NCI-H2171 (cell line): ENCODE results near the gene AMER1.
"Not testable (repeated sequence)": the region's sequence is repeated elsewhere in the genome, so short reads cannot be mapped to it uniquely, and the experiment has no call there.

Experiments used
- DNase-seq: peaks from one replicate; lab custom pipeline; 2025; lab: John Stamatoyannopoulos, UW

The AMER1 gene

DNA sequence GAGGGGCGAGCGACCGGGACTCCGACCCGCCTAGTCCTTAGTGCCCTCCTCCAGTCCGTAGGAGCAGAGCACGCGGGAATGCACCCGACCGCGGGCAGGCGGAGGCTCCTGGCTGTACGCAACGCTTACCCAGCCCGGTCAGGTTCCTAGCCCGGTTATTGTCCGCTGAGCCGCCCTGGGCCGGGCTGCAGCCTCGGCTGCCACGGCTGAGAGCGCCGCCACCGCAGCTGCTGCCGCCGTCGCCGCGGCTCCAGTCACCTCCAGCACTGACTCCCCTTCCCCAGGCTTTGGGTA is at the start of gene AMER1:
TSS of gene AMER1 (minus strand) at position 268 of the 294 bp plus-strand sequence. CDS start 12,422 bp downstream, outside the sequence.
- DNase-seq = no peak

DNA sequence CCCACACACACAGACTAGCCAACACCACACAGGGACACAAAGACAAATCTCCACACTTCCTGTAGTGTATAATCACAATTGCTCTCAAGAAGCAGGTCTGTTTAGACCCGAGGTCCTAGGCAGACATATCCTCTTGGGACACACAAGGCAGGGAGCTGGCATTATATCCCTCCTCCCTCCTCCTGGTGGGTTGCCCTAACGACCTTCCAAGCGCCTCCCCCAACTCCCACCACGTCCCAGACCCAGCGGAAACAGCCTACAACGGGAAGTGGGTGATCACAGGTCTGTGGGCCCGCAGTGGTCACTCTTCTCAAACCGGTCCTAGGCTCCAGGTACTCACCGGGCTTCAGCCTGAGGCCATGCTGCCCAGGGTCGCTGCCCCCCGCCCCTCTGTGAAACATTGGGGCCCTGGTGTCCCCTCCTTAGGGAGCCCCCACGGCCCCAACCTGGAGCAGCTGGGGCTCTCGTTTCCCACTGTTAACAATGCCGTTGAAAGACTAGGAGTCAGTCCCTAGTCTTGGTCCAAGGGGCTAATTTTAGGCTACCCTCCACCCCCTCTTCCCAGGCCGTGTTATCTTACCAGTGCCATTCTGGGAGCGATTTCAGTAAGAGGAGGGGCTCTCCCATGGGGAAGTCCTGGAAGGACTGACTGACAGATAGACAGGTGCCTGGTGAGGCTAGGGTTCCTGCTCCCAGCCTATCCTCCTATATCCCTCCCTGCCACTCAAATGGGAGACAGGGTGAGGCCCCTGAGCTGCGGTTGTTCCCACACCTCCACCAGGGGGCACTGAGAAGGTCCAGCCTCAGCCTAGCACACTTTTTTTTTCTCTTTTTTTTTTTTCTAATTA is 24.8 kb upstream of the AMER1 start, which contains the start of gene ASB12:
TSS of gene ASB12 (minus strand) at position 485 of the 848 bp plus-strand sequence. CDS start 4,957 bp downstream, outside the sequence.
- DNase-seq = no peak

DNA sequence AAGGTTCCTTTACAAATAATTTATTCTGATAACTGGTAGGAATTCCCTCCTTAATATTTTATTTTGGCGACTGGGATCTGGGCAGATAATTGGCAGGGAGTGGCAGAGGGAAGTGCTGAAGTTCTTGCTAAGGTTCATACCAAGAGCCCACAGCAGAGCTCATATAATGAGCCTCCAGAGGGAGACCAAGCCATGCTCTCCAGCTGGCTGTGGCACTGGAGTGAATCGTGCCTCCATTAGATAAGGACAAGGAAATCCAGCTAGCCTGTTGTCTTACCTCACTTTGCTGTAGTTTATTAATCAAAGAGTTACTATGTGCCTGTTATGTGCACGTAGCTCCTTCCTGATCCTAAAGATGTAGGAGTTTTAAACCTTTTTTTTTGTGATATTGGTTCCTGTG is 23.6 kb upstream of the AMER1 start:
- DNase-seq = no peak

DNA sequence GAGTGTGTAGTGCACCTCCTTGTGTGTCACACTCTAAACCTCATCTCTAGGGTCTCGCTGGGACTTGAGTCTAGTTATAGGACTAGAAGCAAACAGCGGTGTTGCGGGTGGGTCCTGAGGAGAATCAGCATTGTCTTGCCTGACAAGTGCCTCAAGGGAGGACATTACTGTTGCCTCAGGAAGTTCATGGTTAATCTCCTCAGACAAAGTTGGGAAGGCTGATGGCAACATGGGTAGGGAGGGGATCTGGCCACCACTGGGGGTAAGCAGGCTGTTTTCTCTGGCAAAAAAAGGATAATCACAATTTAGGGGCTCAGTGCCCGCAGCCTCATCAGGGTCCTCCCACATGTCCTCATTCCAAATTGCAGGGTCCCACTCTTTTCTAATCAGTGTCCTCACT is 12.5 kb upstream of the AMER1 start:
- no peak for DNase-seq

DNA sequence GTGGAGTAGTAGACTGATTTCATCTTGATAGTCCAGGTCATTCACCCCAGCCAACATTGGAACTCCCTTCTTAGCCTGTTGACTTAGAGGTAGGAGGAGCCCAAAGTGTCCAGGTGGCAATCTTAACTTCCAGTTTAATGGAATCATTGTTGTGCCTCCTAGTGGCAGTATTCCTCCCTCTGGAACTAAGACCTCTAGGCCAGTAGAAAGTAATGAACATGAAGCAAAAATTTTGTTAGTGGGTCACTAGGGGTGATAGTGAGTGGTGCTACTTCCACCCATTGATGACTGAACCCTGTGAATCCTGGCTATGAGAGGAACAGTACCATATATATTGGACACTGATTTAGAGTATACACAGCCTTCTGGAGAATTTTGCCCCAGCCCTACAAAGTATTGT is 8.5 kb upstream of the AMER1 start:
- not testable (repeated sequence) for DNase-seq

DNA sequence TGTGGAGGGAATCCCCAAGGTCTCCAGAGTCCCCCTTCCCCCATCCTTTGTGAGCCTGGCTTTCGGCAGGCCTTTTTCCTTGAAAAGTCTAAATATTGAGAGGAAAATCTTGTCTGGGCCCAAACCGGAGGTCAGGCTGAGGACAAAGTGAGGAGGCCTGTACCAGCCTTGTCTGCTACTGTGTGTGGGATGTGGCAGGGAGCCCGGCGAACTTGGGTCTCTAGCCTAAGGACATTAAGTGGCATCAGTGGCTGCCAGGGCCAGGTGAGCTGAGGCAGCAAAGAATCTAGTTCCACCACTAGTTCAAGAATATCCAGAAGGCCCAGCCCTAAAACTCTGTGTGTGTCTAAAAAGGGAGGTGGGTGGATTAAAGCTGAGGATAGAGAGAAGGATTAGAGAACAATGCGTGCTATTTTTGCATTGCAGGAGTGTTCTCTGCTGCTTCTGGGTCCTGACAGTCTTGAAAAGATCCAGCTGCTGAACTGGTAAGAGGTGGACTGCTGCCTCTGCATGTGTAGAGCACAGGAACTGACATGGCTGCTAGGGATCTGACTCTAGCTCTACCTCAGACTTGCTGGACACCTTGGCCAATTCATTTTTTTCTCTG is 1.2 kb upstream of the AMER1 start:
- DNase-seq = no peak

DNA sequence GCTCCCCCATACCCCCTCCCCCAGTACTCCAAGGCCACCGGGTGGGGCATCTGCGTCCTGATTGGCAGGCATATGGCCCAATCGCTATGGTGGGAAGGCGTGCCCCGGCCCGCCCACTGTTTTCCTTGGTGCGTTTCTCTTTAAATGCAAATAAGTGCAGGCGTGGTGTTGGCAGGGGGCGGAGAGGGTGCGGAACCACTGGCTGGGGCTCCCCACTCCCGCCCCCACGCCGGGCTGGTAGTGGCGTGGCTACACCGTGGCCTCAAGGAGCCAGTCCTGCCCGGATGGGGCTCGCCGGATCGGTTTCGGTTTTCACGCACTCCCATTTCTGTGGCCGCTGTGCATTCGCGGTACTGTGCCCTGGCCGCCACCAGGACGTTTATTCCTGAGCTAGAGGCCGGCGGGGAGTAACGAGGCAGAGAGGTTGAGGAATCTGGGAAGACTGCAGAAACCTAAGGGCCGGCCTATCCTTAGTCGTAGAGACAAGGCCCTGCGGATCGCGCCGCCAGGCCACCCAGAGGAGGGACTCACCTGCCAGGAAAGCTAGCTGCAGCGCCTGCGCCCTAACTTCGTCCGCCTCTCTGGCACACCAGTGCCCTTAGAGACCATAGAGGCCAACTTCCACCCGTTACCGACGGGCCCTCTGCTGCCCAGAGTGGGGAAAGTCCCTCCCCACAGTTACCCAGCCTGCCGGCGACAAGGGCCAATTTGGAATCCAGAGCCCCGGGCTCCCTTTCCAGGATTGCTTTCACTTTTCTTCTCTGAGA is 410 bp upstream of the AMER1 start:
- peak; percentile 81 for DNase-seq

DNA sequence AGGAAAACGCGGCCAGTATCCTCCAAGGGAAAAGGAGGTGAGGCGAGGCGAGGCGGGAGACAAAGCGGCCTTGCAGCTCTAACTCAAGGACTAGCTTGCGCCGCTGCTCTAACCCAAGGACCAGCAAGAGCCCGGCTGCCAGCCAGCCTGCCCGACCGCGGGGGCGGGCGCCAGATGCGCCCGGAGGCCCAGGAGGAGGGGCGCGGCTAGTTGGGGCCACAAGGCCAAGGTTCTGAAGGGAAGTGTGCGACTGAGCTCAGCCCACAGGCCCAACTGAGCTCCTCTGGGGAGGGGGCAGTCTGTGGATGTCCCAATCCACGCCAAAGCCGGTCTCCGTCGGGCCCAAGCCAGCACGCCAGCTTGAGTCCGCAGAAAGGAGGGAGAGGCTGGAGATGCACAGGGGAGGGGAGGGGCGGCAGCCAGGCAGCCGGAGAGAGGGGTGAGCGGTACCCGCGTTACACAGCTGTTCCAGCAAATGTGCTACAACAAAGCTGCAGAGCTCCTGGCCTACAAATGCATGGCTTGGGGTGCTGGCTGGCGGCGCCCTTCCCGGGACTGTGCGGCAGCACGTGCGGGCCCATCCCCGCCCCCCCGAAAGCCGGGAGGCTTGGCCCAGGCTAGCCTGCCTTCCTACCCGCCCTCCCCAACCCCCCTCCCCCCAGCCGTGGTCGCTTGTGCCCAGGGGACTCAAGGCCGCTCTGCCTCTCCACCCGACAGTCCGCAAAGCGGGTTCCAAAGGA is 637 bp downstream of the AMER1 start:
- DNase-seq = peak; percentile 4

DNA sequence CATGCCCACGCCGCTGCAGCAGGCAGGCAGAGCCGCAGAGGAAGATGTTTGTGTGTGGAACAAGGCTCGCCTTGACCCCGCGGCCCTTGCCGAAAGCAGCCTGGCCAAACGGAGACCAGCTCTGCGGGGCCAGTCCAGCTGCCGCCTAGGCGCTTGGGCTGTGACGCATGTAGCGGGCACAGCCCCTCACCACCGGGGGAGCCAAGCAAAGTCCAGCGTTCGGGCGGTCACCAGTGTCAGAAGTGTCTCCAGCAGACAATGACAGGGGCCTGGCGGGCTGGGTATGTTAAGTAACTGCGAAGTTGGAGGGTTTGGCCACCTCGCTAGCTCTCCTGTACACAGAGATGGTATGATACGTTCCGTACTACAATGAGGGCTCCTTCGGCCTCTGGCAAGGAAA is 1.3 kb downstream of the AMER1 start:
- DNase-seq = no peak

DNA sequence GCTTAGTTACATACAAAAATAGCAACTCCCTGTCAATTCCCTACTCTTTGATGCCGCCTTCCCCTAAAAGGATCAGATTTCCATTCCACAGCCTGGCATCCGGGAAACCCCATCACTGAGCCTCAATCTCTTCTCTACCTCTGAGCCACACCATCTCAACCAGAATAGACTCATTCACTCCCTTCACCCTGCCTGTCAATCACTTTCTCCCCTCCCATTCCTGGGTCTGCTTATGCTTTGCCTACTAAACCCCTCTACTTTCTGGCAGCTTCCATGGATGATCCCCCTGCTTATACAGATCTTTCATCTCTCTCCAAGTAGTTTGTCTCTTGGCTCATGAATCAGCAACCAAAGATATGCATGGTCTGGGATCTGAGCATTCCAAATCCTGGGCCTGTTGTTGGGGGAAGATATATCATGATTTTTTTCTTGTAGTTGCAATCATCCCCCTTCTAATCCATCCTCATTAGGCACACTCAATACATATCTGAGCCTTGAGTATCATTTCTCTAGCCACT is 2.6 kb downstream of the AMER1 start:
- no peak for DNase-seq

DNA sequence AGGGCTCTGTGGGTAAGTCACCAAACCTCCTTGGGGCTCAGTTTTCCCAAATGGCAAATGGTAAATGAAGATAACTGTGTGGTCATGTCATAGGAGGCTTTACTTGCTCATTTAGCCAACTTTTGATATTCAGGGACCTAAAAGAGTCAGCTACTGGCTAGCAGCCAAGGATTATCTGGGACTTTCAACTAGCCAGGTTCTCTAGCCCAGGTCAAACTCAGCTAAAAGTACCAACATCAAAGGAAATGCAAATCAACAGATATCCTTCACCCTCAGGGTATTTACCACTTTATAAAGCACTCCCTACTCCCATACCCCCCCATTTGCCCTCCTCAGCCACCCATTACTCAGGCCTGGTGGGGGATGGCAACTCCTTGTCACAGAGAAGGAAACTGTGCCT is 7.5 kb downstream of the AMER1 start:
- DNase-seq = no peak

DNA sequence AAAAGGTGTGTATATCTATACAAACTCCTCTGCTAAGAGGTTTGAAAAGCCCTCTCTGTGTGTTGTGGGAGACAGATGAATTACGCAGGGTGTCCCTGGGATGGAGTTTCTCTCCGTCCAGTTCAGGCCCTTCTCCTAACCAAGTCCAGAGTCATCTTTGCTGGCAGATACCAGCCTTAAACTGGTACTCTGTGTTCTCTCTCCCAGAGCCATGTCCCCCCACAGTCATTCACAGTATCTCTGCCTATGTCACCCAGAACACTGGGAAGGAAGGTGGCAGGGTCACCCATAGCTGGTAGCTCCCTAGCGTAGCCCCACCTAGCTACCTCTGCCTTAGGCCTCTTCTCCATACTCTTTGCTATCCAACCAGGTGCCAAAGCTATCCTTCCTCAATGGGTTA is 8.9 kb downstream of the AMER1 start:
- DNase-seq = no peak

DNA sequence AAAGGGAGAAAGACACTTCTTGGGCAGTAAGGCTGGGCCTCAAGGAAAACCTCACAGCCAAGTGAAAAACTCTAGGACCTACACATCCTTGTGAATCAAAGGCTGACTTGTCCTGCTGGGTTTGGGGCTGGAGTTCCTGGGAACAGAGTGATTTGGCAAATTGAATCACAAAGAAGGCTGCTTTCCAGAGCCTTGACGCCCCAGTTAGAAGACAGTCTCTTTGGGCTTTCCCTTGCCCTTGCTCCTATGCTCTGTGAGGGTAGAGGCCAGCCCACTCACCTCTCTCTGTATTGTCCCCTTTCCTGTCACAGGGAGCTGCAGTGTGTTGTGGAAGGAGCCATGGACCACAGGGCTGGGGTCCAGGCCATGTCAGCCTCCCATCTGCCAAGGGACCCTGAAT is 9.6 kb downstream of the AMER1 start:
- DNase-seq = no peak

DNA sequence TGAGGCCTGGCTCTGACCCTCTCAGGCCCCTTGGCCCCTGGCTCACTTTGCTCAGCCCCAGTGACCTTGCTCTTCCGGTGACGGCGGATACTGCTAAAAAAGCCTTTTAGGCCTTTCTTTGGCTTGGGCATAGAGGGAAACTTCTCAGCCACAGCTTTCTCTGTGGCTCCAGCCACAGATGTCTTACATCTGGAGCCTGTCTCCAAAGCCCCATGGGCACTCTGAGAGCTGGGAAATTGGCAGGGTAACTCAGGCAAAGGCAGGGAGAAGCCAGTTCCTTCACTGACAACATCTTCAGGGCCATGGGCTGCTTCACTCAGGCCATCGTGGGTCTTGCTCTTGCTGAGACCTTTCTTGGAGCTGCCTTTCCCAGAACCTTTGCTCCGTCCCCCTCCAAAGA is 12.8 kb downstream of the AMER1 start:
- no peak for DNase-seq

DNA sequence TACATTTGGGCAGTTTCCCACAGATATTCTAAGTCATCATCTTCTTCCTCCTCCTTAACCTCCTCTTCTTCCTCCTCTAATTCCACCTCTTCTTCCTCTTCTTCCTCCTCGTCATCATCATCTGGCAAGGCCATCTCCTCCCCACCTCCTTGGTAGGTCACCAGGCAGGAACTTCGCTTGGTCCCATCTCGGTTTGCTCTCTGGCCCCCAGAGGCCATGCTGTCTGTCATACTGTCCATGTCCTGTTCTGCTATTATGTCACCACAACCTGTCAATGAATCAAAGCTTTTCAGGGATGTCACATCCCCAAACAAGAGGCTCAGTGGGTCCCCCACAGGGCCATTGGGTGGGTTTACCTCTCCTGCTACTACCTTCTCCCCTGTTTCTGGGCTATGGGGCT is 13.5 kb downstream of the AMER1 start:
- DNase-seq = no peak

DNA sequence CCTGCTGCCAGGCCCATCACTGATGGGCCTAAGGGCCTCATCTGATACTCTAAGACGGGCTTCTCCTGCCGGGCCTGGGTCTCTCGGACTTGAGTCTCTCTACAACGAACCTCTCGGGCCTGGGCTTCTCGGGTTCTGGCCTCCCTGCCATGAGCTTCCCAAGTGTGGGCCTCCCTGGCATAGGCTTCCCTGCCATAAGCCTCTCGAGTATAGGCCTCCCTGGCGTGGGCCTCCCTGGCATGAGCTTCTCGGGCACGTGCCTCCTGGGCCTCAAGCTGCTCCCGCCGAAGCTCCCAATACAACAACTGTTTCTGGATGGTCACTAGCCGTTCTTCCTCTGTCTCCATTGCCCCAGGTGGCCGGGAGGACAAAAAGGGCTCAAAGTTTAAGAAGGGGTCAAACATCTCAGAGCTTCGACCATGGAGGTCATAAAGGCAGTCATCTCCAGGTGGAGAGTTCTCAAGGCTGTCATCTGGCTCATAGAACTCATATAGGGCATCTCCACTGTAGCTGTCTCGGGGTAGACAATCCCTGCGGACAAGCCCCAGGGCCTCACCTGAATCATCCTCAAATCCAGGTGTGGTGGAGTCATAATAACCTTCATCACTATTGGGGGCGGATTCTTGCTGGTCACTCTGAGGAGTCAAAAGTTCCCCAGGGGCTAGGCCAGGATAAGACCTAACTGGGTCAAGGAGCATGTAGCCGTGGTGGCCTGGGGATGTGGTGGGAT is 14.1 kb downstream of the AMER1 start:
- no peak for DNase-seq

DNA sequence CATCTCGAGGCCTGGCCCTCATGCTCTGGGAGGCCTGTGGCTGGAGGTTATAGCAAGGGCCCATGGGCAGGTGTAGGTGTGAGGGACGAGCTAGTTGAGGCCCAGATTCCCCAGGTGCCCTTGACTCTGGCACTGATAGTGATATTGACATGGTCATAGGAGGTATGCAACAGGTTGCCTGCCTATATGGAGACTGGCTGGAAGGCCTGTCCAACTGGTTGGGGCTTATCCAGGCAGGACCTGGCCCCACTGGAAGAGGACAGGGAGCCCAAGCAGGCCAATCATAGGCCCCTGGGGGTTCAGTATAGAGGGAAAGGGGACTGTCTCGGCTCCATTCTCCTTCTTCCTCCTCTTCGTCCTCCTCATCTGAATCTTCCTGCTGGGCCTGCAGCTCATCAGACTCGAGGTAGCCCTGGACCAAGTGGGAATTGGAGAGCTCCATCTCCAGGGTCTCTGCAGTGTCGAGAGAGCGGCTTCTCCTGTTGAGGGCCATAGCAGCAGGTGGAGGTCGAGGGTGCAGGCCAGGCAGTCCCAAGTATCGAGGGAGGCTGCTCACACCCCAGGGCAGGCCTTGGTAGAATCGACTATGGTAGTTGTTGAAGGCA is 15.3 kb downstream of the AMER1 start:
- DNase-seq = no peak

DNA sequence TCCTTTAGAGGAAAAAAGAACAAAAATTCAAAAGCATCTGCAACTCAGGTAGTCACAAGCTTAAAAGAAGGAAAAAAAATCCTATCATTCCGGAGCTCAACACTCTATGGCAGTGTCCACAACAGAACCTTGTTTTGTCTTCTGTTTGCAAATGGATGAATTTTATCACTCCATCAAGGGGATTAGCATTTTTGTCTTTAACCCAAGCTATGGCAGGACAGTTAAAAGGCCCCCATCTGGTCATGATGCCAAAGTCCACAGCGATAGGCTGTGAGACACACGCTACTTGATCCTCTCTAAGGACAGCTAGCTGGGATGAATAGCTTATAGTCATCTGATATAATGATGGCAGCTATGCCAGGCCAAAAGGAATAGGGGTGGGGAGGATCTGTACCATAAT is 16.6 kb downstream of the AMER1 start:
- no peak for DNase-seq

DNA sequence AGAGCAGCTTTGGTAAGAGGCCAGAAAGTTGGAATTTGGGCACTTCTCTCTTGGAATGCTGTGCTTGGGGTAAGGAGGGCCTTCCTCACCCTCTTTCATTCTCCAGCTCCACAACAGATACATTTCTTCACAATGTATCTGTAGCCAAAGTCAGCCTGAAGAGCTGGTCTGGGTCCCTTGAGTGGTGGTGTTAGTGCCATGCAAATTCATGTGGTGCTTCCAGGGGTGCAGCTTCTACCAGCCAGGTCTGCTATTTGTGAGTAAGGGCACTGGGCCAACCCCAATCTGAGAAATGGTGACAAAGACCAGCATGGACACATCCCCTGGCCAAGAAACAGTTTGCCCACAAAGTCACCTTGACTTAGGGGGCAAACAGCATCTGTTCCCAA is 17.8 kb downstream of the AMER1 start:
- no peak for DNase-seq

DNA sequence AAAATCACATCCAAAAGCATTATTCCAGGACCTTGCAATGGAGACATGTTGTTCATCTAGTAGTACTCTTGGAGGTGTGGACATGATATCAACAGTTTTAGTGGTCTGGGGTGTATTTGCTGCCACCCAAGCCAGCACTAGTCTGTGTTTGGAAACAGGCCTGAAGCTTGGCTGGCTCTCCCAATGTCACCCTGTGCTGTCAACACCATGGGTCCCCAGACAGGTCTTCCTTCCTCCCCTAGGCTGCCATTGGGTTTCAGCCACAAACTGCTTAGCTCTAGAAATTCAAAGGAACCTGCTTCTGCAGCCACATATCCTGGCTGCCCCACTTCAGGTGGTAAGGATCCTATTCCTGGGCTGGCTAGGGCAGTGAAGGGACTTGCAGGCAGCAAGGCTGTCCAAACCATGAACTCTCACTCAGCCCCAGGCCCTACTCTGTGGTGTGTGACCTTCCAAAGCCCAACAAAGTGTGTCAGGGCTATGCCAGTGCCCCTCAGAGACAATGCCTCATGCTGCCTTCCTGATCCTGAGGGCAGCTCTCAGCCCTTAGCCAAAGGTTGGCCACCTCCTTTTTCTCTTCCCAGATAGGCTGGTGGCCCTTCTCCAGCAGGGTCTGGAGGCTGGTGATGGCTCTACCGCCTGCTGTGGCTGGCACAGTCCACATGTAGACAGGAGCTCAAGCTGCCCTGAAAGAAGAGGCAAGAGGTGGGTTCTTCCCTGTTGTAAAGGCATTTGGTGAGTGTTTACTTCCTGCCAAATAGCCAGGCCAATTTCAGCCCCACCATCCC is 18.3 kb downstream of the AMER1 start:
- DNase-seq = no peak
